Mesodermal cell (in vitro differentiated cells): ENCODE measurements around the gene UGT1A5.

Source experiments
- H3K27ac ChIP-seq: 2 replicates; pipeline ENCODE4 v1.7.0; 2013; ENCODE audit warnings: mild to moderate bottlenecking, low read depth, low read length, moderate library complexity; ENCODE audit not compliant: severe bottlenecking
- H3K36me3 ChIP-seq: 2 replicates; pipeline ENCODE4 v1.7.1; 2013; ENCODE audit warnings: mild to moderate bottlenecking, low read length, moderate library complexity; ENCODE audit not compliant: control insufficient read depth, insufficient read depth
- H3K4me1 ChIP-seq: one replicate; pipeline ENCODE4 v1.7.1; 2013; ENCODE audit warnings: mild to moderate bottlenecking, low read length; ENCODE audit not compliant: insufficient read depth, control insufficient read depth, poor library complexity, severe bottlenecking
- H3K4me3 ChIP-seq: 2 replicates; pipeline ENCODE4 v1.7.0; 2013; ENCODE audit warnings: low read length, control low read depth, mild to moderate bottlenecking; ENCODE audit not compliant: insufficient read depth, poor library complexity, severe bottlenecking; ENCODE audit errors: extremely low read depth
- H3K9me3 ChIP-seq: 2 replicates; pipeline ENCODE4 v1.7.1; 2013; ENCODE audit warnings: mild to moderate bottlenecking, low read length, moderate library complexity; ENCODE audit not compliant: control insufficient read depth
- WGBS, 2 experiments: methylation state at CpG; one replicate each; pipeline ENCODE4 v1.1.5; 2013; ENCODE audit warnings: missing lambda C conversion rate in 2 of 2; ENCODE audit not compliant: insufficient coverage in 2 of 2; 5-methylcytosine and 5-hydroxymethylcytosine counted together

UGT1A5 gene

DNA sequence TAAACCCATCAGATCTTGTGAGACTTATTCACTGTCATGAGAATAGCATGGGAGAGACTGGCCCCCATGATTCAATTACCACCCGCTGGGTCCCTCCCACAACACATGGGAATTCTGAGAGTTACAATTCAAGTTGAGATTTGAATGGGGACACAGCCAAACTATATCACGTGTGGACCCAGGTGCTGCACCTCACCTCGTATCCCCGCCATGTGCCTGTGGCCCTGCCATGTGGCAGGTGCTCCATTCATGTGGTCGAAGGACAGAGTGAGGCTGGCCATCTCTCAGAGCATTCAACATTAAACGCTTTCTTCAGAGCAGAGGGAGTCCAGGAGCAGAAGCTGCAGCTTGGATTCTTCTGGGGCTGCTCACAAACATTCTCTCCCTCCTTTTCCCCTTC lies 97.7 kb downstream of the UGT1A5 start:
- Histone ChIP-seq H3K9me3 (no peaks in the 10 kb centered on the region), H3K4me1 (no peaks in the 10 kb centered on the region), H3K27ac (no peak overlapping the region), H3K4me3 (no peak overlapping the region), H3K36me3 (no peaks in the 10 kb centered on the region)
- WGBS, 2 experiments: 80 to 83% methylated on average over 5 to 6 of the region's 6 CpGs

DNA sequence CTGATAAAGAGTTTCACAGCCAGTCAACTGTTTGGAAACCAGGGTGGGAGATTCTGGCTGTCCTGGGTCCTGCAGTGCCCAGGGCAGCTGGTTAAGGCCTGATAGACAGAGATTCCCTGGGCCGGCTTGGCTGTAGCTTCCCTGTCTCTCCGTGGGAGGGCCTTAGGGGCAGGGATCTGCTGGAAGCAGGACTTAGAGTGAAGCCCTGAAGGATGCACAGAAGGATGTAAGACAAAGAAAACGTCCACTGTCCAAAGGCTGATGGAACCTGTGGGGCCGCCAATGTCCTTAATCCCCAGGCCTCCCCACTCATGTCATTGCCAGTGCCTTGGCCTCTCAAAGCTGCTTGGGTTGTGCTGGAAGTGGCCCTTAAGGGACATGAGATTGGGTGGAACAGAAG lies 98.4 kb downstream of the UGT1A5 start:
- no peak overlapping the region for H3K27ac ChIP-seq
- WGBS, 2 experiments: 77 to 92% methylated on average over 2 of the region's 4 CpGs
- no peaks in the 10 kb centered on the region for H3K9me3 ChIP-seq
- H3K4me3 ChIP-seq: no peak overlapping the region
- no peaks in the 10 kb centered on the region for H3K4me1 ChIP-seq
- H3K36me3 ChIP-seq: no peaks in the 10 kb centered on the region

DNA sequence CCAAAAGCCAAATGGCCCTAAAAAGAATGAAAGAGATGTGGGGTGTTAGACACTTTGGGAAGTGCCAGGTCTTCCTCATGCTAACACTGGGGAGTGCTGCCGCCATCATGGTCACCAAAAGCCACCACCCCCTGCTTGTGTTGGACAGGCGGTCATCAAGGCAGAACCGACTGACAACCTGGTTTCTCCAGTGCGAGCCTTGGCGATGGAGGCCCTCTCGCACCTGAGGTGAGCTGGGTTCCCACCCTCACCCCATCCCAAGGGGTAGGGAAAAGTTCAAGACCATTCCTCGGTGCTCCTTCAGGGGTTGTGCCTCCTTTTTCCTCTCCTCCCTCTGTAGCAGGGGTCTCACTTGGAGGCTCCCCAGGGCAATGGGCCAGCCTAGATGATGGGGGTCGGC lies 99.0 kb downstream of the UGT1A5 start:
- no peaks in the 10 kb centered on the region for H3K36me3 ChIP-seq
- no peaks in the 10 kb centered on the region for H3K4me1 ChIP-seq
- WGBS, 2 experiments: 92 to 95% methylated on average over 2 to 4 of the region's 8 CpGs
- H3K4me3 ChIP-seq: no peak overlapping the region
- no peaks in the 10 kb centered on the region for H3K9me3 ChIP-seq
- no peak overlapping the region for H3K27ac ChIP-seq

DNA sequence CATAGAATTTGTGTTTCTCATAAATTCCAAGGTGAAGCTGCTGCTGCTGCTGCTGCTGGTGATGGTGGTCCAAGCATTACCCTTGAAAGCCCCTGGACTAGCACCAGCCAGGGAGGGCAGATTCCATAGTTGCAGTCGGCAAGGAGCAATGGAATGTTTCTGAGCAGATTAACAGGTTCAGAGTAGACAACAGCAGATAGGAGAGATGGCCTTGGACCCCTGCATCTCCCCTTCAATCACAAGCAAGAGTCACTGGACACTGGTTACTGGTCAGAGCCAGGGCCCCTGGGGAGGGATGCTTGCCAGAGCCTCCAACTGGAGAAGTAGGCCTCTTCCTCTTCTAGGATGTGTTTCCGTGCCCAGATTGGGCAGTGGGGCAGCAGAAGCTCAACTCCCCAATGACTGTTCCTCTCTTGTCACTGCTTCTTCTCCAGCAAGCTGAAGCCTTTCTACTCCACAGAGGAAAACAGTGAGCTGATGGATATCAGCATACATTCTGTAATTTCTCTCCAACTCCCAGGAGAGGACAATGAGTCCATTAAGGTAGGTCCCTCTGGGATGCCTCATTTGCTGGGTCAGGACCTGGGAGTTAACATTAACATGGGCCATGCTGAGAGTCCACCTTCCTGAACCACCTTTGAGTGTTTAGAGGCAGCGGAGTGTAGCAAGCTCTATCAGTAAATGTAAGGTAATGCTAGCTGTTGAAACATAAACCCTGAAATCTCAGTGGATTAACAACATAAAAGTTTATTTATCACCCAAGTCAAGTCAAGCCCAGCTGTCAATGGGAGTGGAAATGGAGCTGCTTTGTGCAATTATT lies 100.7 kb downstream of the UGT1A5 start:
- H3K4me1 ChIP-seq: no peaks in the 10 kb centered on the region
- H3K36me3 ChIP-seq: no peaks in the 10 kb centered on the region
- 78 to 93% methylated on average over 2 of the region's 3 CpGs for WGBS, 2 experiments
- H3K9me3 ChIP-seq: no peaks in the 10 kb centered on the region
- no peak overlapping the region for H3K27ac ChIP-seq
- no peak overlapping the region for H3K4me3 ChIP-seq

- H3K4me3 ChIP-seq: no peak overlapping the region
- 79 to 100% methylated on average over 1 to 2 of the region's 2 CpGs for WGBS, 2 experiments
- H3K36me3 ChIP-seq: no peaks in the 10 kb centered on the region
- no peaks in the 10 kb centered on the region for H3K4me1 ChIP-seq
- H3K9me3 ChIP-seq: no peaks in the 10 kb centered on the region
- no peak overlapping the region for H3K27ac ChIP-seq
These were observed 101.5 kb downstream of the UGT1A5 start for GRCh38 chr2:233814056-233814835.

GRCh38 chr2:233815861-233816260 lies 103.2 kb downstream of the UGT1A5 start:
- H3K4me3 ChIP-seq: no peak overlapping the region
- WGBS, 2 experiments: 100% methylated on average over 1 of the region's 6 CpGs; no CpG with 5 or more reads in 1 of the 2 experiments
- no peak overlapping the region for H3K27ac ChIP-seq

DNA sequence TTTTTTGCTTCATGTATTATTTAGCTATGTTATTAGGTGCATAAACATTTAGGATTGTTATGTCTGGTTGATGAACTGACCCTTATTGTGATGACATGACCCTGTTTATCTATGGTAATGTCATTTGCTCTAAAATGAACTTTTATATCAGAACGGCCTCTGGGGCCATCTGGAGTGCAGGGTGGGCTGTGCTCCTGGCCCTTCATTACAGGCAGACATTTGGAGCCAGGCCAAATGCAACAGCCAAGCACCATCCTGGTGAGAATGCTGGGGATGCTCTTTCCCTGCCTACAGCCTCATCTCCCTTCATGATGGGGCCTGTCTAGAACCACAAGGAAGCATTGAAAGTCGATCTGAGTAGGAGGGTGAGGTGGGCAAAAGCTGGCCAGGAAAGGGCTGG lies 103.6 kb downstream of the UGT1A5 start:
- no peaks in the 10 kb centered on the region for H3K9me3 ChIP-seq
- 86 to 88% methylated on average over 1 of the region's 2 CpGs for WGBS, 2 experiments
- H3K36me3 ChIP-seq: no peaks in the 10 kb centered on the region
- H3K4me1 ChIP-seq: no peaks in the 10 kb centered on the region
- no peak overlapping the region for H3K27ac ChIP-seq
- no peak overlapping the region for H3K4me3 ChIP-seq

More at GRCh38 chr2:233815861-233816260, 103.2 kb downstream of the UGT1A5 start:
- Histone ChIP-seq H3K36me3 (no peaks in the 10 kb centered on the region), H3K9me3 (no peaks in the 10 kb centered on the region), H3K4me1 (no peaks in the 10 kb centered on the region)

DNA sequence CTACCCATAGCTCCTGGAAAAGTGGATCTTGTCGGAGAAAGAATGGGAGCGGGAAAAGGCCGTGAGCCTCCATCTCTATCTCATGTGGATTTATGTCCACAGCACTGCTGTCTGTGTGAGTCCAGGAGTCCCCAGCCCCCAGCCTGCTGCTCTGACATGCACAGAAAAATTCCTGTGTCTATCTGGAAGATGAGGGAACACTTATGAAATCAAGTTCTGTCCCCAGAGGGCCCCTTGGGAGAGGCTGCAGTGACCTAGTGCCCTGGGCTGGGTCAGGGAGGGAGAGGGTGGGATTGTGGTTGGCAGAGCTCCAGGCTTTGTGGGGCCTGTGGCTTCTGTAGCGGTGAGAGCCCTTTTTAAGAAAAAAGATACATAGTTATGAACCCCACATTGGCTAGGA lies 104.1 kb downstream of the UGT1A5 start:
- no peaks in the 10 kb centered on the region for H3K36me3 ChIP-seq
- H3K4me3 ChIP-seq: no peak overlapping the region
- H3K9me3 ChIP-seq: no peaks in the 10 kb centered on the region
- H3K27ac ChIP-seq: no peak overlapping the region
- WGBS, 2 experiments: 100% methylated on average over 3 of the region's 4 CpGs; no CpG with 5 or more reads in 1 of the 2 experiments
- no peaks in the 10 kb centered on the region for H3K4me1 ChIP-seq

DNA sequence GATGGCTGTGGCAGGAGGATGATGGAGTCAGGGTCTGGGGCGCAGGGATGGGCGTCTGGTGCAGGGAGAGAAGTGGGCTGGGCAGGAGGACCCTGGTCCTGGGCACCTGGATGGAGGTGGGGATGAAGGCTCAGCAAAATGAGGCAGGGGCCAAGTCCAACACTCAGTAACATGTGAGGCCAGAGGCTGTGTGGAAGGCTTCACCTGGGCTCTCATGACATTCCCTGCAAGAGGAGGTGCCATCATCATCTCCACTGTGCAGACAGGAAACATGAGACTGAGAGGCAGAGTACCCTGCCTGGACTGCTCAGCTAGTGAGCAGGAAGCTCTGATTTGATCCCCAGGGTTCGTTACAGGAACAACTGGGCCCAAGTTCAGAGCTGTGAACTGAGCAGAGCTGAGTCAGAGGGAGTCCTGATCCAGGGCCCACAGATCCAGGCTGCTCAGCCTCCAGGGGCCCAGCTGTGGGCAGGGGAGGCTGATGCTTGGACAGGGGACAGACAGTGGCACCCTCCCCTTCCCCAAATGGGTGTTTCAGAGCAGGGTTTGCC lies 104.7 kb downstream of the UGT1A5 start:
- H3K9me3 ChIP-seq: no peaks in the 10 kb centered on the region
- no peak overlapping the region for H3K27ac ChIP-seq
- H3K36me3 ChIP-seq: no peaks in the 10 kb centered on the region
- no peak overlapping the region for H3K4me3 ChIP-seq
- H3K4me1 ChIP-seq: no peaks in the 10 kb centered on the region
- WGBS, 2 experiments: 83 to 90% methylated on average over 3 of the region's 3 CpGs

- H3K27ac ChIP-seq: no peak overlapping the region
- H3K4me3 ChIP-seq: no peak overlapping the region
- no peaks in the 10 kb centered on the region for H3K9me3 ChIP-seq
- no peaks in the 10 kb centered on the region for H3K36me3 ChIP-seq
- H3K4me1 ChIP-seq: no peaks in the 10 kb centered on the region
- WGBS, 2 experiments: 90 to 91% methylated on average over 11 of the region's 11 CpGs
These were observed 105.4 kb downstream of the UGT1A5 start for GRCh38 chr2:233817995-233818638.
